Epithelial cell of proximal tubule (primary cell): ENCODE measurements around the gene ZNF841. TPM values are rescaled to one million over a fixed set of nuclear protein-coding genes. Genes with fewer than 3 reads are reported as not detected.
"Not testable (repeated sequence)": the region's sequence is repeated elsewhere in the genome, so short reads cannot be mapped to it uniquely, and the experiment has no call there.

Experiments used
- DNase-seq: peaks from one replicate; pipeline ENCODE4 v3.0.0-alpha.2; 2011; ENCODE audit warnings: low read depth
- H3K4me3 ChIP-seq: 2 replicates; pipeline ENCODE4 v1.5.1; 2011; ENCODE audit warnings: low read depth, mild to moderate bottlenecking, low read length
- total RNA-seq: library from RNA; depleted of rRNA; stranded (reverse); fragments of >200 nt; gene quantifications from 2 replicates; pipeline ENCODE4 v1.2.3, GENCODE V29; 2015
- TF ChIP-seq, protein P1 (sequence below): conservative IDR thresholded peaks from 2 replicates; pipeline ENCODE4 v1.5.1; 2012; ENCODE audit warnings: low read depth, mild to moderate bottlenecking, low read length

Gene ZNF841
- total RNA-seq, 1 donor from 2014 or later = 5.0 TPM

DNA sequence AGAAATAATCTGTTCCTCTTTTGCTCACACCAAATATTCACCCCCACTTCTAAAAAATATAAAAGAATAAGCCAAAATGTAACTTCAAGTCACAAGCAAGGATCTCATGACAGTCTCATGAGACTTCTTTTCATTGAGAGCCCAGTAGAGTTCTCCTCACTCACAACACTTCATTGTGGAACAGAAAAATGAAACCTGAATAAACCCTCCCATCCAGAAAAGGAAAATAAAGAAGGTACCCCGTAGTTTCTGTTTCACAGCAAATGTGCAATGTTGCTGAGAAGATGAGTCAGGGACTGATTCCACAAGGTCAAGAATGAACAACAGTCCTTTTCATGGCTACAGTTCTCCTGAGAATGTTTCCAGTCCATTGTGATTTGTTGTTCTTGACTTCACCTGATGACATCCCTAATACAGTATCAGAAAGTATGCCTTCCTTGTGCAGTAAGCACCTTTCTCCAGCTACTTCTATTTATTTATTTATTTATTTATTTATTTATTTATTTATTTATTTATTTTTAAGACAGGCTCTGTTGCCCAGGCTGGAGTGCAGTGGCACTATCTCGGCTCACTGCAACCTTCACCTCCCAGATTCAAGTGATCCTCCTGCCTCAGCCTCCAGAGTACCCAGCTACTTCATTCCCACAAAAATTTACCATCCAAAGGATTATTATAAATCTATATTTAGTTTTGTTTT is 6.4 kb upstream of the ZNF841 start:
- no peak overlapping the region for H3K4me3 ChIP-seq
- DNase-seq = no peak
- TF ChIP-seq, protein P1, sequence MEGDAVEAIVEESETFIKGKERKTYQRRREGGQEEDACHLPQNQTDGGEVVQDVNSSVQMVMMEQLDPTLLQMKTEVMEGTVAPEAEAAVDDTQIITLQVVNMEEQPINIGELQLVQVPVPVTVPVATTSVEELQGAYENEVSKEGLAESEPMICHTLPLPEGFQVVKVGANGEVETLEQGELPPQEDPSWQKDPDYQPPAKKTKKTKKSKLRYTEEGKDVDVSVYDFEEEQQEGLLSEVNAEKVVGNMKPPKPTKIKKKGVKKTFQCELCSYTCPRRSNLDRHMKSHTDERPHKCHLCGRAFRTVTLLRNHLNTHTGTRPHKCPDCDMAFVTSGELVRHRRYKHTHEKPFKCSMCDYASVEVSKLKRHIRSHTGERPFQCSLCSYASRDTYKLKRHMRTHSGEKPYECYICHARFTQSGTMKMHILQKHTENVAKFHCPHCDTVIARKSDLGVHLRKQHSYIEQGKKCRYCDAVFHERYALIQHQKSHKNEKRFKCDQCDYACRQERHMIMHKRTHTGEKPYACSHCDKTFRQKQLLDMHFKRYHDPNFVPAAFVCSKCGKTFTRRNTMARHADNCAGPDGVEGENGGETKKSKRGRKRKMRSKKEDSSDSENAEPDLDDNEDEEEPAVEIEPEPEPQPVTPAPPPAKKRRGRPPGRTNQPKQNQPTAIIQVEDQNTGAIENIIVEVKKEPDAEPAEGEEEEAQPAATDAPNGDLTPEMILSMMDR = no peak

DNA sequence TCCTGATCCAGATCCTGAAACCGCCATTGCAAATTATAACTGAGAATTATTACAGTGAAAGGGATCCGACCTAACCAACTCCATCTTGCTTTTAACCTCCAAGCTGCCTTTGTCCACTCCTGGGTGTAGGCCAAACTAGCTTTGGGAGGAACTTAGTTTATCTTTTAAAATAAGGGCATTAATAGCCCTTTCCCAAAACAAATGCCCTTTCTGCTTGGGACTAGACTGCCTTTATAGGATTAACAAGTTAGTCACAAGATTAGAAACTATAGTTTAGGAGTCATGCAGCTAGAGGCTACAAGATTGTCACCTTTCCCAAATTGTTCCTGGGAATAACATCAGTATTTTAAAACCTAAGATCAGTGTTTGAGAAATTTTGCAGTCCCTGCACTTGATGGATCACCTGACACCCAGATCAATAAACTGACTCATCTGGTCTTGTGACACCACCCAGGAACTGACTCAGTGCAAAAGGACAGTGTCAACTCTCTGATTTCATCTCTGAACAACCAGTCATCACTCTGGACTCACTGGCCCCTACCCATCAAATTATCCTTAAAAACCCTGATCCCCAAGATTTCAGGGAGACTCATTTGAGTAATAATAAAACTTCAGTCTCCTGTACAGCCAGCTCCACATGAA is 4.1 kb upstream of the ZNF841 start:
- H3K4me3 ChIP-seq = no peak overlapping the region
- DNase-seq = no peak
- TF ChIP-seq, protein P1 = no peak

DNA sequence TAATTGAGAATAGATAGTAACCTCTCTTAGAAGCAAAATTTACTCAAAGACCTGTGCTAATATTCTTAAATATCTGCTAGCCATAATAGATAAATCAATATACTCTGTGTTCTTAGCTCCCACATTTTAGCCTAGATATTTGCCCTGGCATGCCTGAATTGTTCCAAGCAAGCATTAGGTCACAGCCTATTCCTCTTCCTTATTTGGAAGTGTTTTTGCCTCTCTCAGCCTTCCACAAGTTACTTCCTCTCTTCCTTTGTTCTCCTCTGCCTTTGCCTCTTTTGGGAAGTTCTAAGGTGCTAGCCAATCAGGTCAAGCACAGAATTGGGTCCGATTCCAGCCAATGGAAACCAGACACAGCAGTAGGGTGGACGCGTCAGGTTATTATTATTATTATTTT is 851 bp upstream of the ZNF841 start:
- not testable (repeated sequence) for H3K4me3 ChIP-seq, DNase-seq

- no peak for DNase-seq
- TF ChIP-seq, protein P1 = no peak
Observed at GRCh38 chr19:52094526-52095130, 937 bp downstream of the ZNF841 start.

GRCh38 chr19:52086481-52086880 is 9.1 kb downstream of the ZNF841 start:
- TF ChIP-seq, protein P1 = no peak
- H3K4me3 ChIP-seq = no peak overlapping the region
- no peak for DNase-seq

More at GRCh38 chr19:52094526-52095130, 937 bp downstream of the ZNF841 start:
- H3K4me3 ChIP-seq = peak overlapping the region; percentile 90

- no peak overlapping the region for H3K4me3 ChIP-seq
- DNase-seq = no peak
- TF ChIP-seq, protein P1 = no peak
Observed at GRCh38 chr19:52070496-52070895, 25.1 kb downstream of the ZNF841 start.

- no peak for DNase-seq
- TF ChIP-seq, protein P1 = no peak
- no peak overlapping the region for H3K4me3 ChIP-seq
Observed at GRCh38 chr19:52069653-52070052, 25.9 kb downstream of the ZNF841 start.
